Stimulated activated CD4-positive, alpha-beta T cell treated with anti-CD3 and anti-CD28 coated beads, Interleukin-12 subunit alpha, Interleukin-12 subunit beta, amount 100 ng/mL, for 48 hours (primary cell): Measurements from ENCODE around the gene RFNG.

Experiments
- DNase-seq, 3 donors: peaks; one replicate each; pipeline ENCODE4 v3.0.0-alpha.2; 2020; ENCODE audit warnings: low read depth in 2 of 3, low spot score in 1 of 3

RFNG gene

DNA sequence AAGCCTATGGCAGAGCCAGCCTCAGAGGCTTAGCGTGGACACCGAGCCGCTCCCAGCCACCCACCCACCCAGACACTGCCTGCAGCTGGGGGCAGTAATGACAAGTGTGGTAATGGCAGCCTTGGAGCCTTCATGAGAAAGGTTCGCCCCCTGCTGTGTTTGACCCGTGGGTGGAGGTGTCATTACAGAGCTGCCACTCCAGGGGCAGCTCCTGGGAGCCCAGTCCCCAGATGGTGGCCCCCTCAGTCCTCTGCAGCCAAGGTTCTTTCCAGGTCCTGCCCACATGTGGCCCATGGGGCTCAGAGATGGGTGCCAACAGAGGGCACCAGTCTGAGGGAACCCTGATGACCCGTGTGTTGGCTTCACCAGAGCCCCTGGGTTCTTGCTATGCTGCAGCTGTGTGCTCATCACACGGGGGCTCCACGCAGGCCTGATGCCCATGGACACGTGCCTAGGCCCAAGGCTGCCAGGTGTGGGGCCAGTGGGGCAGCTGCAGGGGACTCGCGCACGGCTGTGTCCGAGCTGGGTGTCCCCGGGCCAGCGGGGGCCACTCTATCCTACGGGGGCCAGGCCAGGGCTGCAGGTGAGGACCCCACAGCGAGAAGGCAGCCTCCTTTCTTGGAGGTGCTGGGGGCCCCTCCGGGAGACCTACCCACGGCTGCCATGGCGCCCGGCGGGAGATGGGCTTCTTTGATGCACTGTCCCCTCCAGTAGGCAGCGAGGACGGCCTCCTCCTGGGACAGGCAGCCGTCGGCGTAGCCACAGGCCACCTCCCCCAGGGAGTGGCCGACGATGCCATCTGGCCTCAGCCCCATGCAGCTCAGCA, 38.3 kb upstream of the RFNG start:
- no peak for DNase-seq

DNA sequence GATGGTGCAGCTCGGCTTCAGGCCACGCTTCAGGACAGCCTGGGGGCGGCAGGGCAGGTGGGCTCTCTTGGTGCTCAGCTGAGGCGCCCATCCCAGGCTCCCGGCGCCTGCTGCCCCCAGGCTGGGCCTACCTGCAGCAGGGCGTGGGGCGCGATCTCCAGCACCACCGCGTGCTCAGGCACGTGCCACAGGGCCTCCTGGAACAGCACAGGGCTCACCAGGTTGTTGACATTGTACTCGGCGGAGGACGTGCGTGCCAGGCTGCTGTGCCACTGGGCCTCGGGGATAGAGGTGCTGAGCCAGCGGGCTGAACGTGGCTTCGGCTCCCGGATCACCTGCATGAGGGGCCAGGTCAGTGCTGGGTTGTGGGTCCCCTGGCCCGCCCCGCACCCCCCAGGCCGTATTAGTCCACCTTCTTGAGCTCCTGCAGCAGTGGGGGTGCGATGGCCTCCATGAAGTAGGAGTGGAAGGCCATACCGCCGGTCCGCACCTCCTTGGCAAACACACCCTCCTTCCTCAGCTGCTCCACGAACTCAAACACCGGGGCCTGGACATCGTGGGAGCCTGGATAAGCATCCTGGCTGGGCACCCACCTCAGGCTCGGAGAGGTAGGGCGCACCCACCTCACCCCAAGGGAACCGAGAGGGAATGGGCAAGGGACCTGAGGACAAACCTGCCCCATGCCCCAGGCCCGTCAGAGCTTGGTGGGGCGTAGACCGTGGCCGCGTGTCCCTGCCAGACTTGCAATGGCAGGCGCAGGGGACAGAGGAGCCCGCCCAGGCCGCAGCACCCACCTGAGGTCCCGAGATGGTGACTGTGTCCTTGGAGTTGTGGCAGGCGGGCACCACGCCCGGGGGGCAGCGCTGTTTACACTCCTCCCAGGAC, 37.5 kb upstream of the RFNG start:
- no peak for DNase-seq

DNA sequence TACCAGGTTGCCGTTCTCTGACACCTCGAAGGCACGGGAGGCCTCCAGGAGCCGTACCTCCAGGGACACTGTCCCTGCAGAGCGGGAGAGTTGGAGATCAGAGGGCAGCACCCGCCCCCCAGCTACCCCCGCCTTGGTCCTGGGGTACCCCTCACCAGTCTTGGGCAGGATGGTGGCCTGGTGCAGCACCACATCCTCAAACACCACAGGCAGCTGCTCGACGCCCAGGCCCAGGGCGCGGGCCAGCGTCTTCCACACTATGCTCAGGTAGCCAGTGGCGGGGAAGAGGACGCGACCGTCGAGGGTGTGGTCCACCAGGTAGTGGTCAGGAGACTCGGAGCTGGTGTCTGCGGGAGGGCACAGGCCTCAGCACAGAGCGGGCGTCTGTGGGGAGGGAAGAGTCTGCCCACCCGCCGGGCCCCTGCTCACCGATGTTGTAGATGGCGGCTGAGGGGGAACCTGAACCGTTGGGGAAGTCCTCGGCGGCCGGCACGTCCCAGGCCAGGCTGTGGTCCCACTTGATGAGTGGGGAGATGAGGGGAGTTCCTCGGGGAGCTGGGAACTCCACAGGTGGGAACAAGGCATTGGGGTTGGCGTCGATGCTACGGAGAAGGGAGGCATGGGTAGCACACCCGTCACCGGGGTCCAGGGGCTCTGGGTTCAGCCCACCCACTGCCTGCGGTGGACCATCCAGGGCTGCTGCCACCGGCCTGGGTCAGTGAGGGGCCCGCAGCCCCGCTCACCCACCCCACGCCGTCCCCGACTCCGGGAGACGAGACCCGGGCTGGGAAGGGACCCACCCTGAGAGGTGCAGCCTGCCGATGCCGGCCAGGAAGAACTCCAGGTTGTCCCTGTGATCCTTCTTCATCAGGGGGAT, 36.6 kb upstream of the RFNG start:
- DNase-seq: no peak

DNA sequence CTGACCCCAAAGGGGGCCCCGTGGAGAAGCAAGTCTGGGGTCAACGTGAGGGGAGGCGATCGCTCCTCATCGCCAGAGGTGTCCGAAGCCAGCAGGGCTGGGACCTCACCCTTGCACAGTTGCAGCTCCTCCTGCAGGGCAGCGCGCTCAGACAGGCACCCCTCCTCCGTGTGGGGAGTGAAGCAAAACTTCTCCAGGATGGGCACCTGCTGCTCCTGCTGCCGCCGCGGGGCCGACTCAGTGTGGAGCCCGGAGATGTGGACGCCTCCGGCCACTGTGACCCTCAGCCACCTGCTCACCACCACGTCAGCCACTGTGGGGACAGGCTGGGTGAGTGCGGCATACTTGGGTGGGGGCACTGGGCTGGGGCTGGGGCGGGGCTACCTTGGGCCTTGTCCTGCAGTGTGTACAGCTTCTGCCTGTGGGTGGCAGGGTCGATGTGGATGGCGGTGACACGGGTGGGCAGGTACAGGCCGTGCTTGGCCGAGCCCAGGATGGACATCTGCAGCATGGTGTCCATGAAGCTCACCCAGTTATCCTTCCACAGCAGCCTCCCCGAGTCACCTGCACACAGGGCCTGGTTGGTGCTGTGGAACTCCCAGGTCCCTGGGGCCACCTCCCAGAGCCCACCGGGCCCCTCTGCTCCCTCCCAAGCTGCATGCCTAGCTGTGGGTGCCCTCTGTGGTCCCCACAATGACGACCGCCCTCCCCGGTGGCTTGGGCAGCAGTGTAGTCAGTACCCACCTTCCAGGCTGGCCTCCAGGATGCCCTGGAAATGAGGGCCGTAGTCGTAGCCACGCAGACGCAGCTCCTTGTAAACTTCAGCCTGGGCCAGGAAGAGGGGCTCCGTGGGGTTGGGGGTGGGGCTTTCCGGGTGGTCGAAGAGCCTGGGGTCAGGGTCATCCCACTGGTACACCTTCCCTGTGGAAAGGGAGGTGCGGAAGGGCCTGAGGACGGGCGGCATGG, 35.6 kb upstream of the RFNG start:
- DNase-seq: no peak

DNA sequence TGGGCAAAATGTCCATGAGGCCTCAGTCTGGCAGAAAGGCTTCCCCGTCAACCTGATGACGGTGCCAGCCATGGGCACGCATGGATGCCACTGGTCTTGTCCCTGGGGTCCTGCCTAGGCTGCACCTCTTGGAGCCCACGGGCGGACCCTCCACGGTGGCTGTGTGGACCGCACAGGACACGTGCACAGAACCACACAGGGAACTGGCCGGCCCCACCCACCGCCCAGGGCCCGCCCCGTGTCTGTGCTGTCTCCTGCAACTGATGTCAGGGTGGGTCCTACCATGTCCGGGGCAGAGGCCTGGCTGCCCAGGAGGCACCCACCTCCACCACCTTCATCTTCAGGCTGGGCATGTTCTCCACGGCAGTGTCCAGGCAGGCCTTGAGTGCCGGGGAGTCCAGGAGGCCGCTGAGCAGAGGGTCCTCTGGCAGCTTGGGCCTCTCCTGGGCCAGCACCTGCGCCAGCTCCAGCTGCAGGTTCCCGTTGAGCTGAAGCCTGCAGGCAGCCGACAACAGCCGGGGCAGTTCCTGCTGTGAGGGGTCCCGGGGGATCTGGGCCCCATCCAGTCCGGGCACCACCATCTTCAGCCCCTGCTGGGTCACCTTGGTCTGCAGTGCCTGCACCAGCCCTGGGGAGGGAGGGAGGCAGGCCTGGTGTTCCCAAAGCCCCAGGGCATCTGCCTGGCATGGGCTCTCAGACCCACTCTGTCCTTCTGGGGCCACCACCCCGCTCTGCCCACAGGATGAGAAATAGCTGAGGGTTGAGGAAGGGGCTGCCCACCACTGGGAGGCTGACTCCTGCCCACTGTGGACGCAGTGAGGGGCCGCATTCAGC, 34.5 kb upstream of the RFNG start:
- DNase-seq: no peak

DNA sequence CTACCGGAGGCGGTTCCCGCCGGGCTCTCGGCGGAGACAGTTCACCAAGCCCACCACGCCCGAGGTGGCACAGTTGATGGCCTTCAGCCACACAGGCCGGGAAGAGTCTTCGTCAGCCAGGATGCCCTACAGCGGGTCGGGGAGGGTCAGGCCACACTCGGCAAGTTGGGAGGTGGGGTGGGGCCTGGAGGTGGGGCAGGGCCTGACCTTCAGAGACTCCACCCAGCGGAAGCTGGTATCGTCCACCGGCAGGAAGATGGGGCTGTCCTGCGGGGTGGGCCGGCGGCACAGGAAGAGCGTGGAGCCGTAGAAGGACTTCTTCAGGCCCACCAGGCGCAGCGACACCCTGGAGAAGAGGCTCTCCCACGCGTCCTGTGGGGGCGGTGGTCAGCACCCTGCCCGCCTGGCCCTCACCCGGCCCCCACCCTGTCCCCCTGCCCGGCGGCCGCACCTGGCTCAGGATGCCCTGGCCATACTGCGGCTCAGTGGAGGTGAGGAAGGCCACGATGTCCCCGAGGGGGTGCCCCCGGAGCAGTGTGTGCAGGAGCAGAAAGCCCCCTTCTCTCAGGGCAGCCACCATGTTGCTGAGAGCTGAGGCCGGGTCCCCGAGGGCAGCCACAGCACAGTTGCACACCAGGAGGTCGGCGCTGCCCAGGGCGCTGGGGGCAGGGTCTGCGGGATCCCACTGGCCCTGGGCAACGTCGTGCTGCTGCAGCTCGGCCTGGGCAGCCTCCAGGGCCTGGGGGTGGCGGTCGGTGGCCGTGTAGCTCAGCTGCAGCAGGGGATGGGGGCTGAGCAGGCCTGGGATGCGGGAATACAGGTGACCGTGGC, 33.6 kb upstream of the RFNG start:
- no peak for DNase-seq

DNA sequence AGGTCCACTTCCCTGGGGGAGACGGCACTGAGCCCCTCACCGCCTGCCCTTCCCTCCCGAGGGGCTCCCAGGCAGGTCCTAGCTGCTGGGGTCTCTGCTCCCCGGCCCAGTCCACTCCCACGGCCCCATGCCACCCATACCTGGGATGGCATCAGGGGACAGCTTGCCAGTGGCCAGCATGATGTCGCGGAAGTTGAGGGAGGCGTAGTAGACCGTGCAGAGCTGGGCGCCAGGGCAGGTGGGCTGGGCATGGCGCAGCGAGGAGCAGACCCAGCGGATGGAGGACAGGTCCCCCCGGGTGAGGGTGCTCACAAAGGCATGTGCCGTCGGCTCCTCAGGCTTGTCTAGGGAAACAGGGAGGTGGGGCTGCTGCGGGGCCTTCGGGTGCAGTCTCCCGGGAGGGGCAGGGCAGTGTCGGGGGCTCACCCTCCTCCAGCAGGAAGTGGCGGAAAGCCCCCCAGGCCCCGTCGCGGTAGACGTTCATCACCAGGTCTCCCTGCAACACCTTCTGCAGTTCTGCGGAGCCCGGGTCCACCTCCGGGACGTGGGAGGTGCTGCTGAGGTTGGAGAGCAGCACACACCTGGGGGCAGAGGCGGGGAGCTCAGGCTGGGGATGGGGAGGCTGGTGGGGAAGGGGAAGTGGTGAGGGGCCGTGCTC, 32.9 kb upstream of the RFNG start:
- DNase-seq: no peak

DNA sequence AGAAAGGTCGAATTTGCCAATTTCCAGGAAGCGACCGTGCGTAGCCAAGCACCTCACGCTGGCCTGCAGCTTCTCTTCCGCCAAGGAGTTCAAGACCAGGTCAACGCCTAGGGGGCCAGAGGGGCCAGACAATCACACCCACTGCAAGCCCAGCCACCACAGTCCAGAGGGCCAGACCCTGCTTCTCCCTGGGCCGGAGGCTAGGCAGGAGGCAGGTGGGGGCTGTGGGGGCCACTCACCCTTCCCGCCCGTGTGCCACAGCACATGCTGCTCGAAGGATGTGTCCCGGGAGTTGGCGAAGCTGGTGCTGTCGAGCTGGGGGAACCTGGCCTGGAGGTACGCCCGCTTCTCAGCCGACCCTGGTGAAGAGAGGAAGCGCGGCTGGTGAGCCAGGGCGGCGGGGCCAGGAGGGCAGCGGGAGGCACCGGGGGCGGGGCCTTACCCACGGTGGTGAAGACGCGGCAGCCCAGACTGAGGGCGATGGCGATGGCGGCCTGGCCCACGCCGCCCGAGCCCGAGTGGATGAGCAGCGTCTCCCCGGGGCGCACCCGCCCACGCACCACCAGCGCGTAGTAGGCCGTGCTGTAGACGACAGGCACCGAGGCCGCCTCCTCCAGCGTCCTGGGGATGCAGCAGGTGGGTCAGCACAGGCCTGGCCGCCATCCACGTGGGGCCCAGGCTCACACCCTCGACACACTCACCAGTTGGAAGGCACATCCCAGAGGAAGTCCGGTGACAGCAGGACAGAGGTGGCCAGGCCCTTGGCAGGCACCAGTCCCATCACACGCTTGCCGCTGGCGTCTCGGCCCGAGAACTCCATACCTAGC, 32.1 kb upstream of the RFNG start:
- DNase-seq: no peak

DNA sequence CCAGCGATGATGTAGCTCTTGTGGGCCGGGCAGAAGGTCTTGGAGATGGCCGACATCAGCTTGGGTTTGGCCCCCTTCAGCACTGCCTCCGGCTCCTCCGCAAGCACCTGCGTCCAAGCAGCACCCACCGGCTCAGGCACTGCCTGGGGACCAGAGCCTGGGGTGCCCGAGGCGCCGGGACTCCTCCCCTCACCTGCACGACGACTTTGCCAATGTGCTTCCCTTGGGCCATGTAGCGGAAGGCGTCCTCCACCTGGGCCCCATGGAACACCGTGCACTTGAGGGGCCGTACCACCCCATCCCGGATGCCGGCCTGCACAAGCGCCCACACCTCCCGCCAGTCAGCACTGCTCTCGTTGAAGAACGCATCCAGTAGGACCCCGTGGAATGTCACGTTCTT, 31.4 kb upstream of the RFNG start:
- no peak for DNase-seq

DNA sequence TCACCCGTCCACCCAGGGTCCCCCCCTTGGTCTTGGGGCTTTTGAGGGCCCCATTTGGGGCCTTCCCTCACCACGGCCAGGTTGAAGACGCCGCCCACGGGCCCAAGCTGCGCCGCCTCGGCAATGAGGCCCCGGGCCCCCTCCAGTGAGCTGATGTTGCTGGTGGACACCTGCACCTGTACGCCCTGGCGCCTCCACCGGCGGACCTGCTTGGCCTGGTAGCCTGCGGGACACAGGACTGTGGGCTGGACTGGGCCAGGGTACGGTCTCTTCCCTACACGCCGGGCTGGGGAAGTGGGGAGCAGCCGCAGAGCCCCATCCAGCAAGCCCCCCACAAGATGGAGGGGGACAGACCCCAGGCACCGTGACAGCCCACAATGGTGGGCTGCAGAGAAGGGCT, 30.8 kb upstream of the RFNG start:
- no peak for DNase-seq

DNA sequence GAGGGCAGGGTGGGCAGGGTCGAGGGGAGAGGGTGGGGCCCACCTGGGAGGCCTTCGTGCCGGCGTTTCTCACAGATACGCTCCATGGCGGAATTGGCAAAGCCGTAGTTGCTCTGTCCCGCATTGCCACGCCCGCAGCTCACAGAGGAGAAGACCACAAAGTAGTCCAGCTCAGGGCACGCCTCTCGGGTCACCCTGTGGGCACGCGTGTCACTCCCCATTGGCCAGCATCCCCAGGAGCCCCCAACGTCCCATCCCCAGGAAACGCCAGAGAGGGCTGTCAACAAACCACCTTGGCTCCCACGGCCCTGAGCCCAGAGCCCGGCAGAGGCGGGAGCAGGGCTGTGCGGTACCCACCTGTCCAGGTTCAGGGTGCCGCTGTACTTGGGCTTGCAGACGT, 30.4 kb upstream of the RFNG start:
- DNase-seq: no peak

DNA sequence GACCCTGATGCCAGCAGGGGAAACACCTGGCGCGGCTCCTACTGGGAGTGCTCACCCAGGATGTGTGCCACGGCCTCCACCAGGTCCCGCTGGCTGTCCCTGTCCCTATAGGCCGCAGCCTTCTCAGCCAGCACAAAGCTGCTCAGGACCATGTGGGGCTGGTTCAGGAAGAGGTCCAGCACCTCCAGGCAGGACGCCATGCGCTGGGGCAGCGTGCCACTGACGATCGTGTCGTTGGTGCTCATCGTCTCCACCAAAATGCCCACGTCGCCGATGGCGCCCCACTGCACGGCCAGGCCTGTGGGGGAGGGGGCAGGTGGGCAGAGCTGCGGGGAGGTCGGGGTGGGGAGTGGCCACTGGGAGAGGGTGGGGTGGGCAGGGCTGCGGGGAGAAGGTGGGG, 29.9 kb upstream of the RFNG start:
- DNase-seq: no peak

DNA sequence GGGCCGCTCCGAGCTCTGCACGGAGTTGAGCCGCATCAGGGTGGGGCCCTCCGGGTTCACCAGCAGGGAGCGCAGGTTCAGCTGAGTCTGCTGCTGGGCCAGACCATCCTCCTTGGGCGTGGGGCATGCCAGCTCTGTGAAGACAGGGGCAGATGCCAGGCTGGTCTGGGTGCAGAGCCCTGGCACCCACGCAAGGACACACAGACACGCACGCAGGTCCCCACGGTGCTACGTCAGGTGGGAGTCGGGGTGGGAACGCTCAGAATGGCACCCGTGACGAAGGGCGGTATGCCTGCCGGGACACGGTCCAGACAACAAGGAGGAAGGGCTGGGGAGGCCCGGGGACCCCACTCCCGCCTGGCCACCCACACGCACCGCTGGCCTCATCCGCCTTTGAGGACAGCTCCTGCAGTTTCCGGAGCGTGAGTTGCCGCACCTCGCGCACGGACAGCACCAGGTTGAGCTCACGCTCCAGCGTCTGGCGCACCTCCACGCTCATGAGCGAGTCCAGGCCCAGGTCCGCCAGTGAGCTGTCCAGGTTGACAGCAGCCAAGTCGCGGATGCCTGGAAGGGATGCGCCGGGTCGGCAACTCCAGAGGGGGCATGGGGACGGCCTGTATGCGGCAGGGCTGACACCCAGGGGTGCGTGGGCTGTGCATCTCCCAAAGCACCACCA, 29.3 kb upstream of the RFNG start:
- no peak for DNase-seq

DNA sequence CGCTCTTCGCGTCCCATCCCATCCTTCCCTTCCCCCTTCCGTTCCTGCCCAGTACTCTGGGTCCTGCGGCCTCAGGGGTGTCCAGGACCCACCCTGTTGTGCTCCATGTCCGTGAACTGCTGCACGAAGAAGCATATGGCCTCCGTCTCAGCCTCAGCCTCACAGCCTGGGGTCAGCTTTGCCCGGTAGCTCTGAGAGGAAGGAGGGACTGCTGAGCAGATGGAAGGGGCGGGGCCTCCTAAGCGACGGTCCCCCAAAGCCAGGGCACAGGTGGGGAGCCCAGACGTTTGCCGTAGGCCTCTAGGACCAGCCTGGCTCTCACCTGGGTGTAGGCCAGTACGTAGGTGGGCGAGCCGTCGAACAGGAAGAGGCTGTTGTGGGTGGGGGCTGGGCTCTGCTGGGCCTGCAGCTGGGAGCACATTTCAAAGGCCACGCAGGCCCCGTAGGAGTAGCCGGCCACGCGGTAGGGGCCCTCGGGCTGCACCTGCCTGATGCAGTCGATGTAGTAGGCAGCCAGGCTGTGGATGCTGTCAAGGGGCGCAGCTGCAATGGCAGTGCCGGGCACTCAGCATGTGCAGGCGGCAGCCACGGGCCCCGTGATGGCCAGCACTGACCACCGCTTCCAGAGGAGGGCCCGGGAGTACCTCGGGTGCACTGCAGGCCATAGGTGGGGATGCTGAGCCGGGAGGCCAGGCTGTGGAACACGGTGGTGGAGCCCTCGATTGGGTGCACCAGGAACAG, 28.6 kb upstream of the RFNG start:
- DNase-seq: no peak

DNA sequence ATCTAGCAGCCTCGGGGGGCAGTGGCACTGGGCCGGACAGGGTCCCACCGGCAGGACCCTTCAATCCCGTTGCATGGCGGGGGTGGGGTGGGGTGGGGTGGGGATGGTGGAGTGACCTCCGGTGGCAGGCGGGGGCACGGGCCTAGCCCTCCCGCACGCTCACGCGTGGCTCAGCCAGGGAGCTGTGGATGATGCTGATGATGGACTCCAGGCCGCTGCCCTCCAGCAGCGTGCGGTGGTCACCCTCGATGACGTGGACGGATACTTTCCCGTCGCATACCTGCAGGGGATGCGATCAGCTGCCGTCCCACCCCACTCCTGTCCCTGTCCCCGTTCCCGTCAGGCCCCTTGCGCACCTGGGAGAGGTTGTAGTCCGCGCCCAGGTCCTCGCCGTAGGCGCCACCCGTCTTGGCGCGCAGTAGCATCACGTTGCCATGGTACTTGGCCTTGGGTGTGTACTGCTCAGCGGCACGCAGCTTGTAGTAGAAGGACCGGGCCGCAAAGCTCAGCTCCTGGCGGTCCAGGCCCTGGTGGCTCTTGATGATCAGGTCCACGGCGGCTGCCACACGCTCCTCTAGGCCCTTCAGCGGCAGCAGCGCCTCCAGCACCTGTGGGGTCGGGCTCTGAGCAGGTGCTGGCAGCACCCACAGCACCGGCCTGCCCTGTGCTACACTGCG, 27.5 kb upstream of the RFNG start:
- no peak for DNase-seq
